Measurements from ENCODE around the gene LRRC31.

- TF ChIP-seq POLR2A (IDR thresholded peaks at IDR 0.05; ENCODE audit: low read depth, low read length) (no peak), POLR2AphosphoS5 (IDR thresholded peaks at IDR 0.05; ENCODE audit: low read depth, low read length) (no peak), TAF1 (IDR thresholded peaks at IDR 0.05; ENCODE audit: low read depth, low read length) (no peak), POU2F2 (IDR thresholded peaks at IDR 0.05; ENCODE audit: low read depth, low read length) (no peak), SPI1 (IDR thresholded peaks at IDR 0.05; ENCODE audit: low read depth, low read length) (no peak)
These were observed 77.4 kb downstream of the LRRC31 start for GRCh38 chr3:169792359-169792758.

Measured in GM12891 (cell line).